WTC11 (cell line): ENCODE results near the gene MRO. TPM values are rescaled to one million over a fixed set of nuclear protein-coding genes. Genes with fewer than 3 reads are reported as not detected.

Experiments
- ATAC-seq: fragments of 200-7000 bp; cut with Tn5 transposase; 2 replicates; pipeline ENCODE4 v1.10.0; 2021; ENCODE audit warnings: mild to moderate bottlenecking, moderate library complexity
- CTCF ChIA-PET: fragments of 300-600 bp; sonication (Branson Sonifier 250); formaldehyde crosslinking; loops from one replicate; lab custom pipeline; 2021; ENCODE audit warnings: antibody characterized with exemption; lab: Charles Lee
- POLR2A ChIA-PET: fragments of 350-600 bp; sonication (Branson Sonifier 250); formaldehyde crosslinking; loops from one replicate; lab custom pipeline; 2021; ENCODE audit warnings: antibody characterized with exemption; lab: Charles Lee
- DNase-seq: peaks from one replicate; pipeline ENCODE4 v3.0.0; 2021; ENCODE audit warnings: low spot score
- H3K27ac Mint-ChIP-seq: 2 replicates; pipeline ENCODE4 v1.8.0; 2021; ENCODE audit warnings: mixed read lengths
- H3K27me3 Mint-ChIP-seq: 2 replicates; pipeline ENCODE4 v1.8.0; 2021; ENCODE audit warnings: low read depth, mild to moderate bottlenecking, moderate library complexity, mixed read lengths
- H3K36me3 Mint-ChIP-seq: 2 replicates; pipeline ENCODE4 v1.8.0; 2021; ENCODE audit warnings: mixed read lengths
- H3K4me1 Mint-ChIP-seq: 2 replicates; pipeline ENCODE4 v1.8.0; 2022; ENCODE audit warnings: mixed read lengths
- H3K4me3 Mint-ChIP-seq: 2 replicates; pipeline ENCODE4 v1.8.0; 2021; ENCODE audit warnings: mild to moderate bottlenecking, moderate library complexity, mixed read lengths
- H3K9me3 Mint-ChIP-seq: 2 replicates; pipeline ENCODE4 v1.8.0; 2021; ENCODE audit warnings: mixed read lengths
- ATF2 ChIP-seq: sonication (generic); formaldehyde crosslinking; IDR thresholded peaks from 2 replicates; pipeline ENCODE4 v1.8.1; 2022; ENCODE audit warnings: low read depth, missing genetic modification reagents, borderline replicate concordance
- CREB1 ChIP-seq: sonication (generic); formaldehyde crosslinking; IDR thresholded peaks from 2 replicates; pipeline ENCODE4 v1.8.0; 2023; ENCODE audit warnings: mild to moderate bottlenecking, missing genetic modification reagents
- NFATC4 ChIP-seq: fragments of 250-450 bp; sonication (Bioruptor Pico); IDR thresholded peaks from 2 replicates; pipeline ENCODE4 v1.9.0; 2021; ENCODE audit warnings: mild to moderate bottlenecking
- NFYB ChIP-seq: sonication (generic); formaldehyde crosslinking; conservative IDR thresholded peaks from 2 replicates; pipeline ENCODE4 v1.8.0; 2022; ENCODE audit warnings: low read depth, missing genetic modification reagents
- NR3C1 ChIP-seq: sonication (generic); formaldehyde crosslinking; conservative IDR thresholded peaks from 2 replicates; pipeline ENCODE4 v1.8.1; 2023; ENCODE audit warnings: low read depth, mild to moderate bottlenecking, missing genetic modification reagents
- RORB ChIP-seq: fragments of 250-450 bp; sonication (Bioruptor Pico); IDR thresholded peaks from 2 replicates; pipeline ENCODE4 v1.9.0; 2021; ENCODE audit warnings: mild to moderate bottlenecking
- SMAD4 ChIP-seq: sonication (generic); formaldehyde crosslinking; IDR thresholded peaks from 2 replicates; pipeline ENCODE4 v1.8.0; 2022; ENCODE audit warnings: mild to moderate bottlenecking, missing genetic modification reagents
- ZNF121 ChIP-seq: sonication (generic); formaldehyde crosslinking; IDR thresholded peaks from 2 replicates; pipeline ENCODE4 v1.8.0; 2023; ENCODE audit warnings: missing genetic modification reagents
- ZNF396 ChIP-seq: fragments of 250-450 bp; sonication (Bioruptor Pico); IDR thresholded peaks from 2 replicates; pipeline ENCODE4 v1.8.0; 2021; ENCODE audit warnings: mild to moderate bottlenecking, moderate library complexity, borderline replicate concordance
- ZNF425 ChIP-seq: fragments of 250-450 bp; sonication (Bioruptor Pico); conservative IDR thresholded peaks from 2 replicates; pipeline ENCODE4 v1.9.0; 2021; ENCODE audit warnings: mild to moderate bottlenecking
- ZNF532 ChIP-seq: fragments of 250-450 bp; sonication (Bioruptor Pico); IDR thresholded peaks from 2 replicates; pipeline ENCODE4 v1.9.0; 2021; ENCODE audit warnings: mild to moderate bottlenecking, borderline replicate concordance
- total RNA-seq: library from RNA; stranded (reverse); gene quantifications from 3 replicates; pipeline ENCODE4 v1.2.3, GENCODE V29; 2021
- TF ChIP-seq, protein P1 (sequence below): fragments of 250-450 bp; sonication (Bioruptor Pico); IDR thresholded peaks from 2 replicates; pipeline ENCODE4 v1.8.0; 2021; ENCODE audit warnings: mild to moderate bottlenecking
- TF ChIP-seq, protein P2 (sequence below): sonication (generic); formaldehyde crosslinking; IDR thresholded peaks from 2 replicates; pipeline ENCODE4 v1.8.1; 2022; ENCODE audit warnings: missing genetic modification reagents, borderline replicate concordance

MRO gene
- total RNA-seq, 1 experiment from 2014 or later: 2.1 TPM

- TF ChIP-seq NFYB (CRISPR knock-in tag) (no peak), RORB (CRISPR knock-in tag) (no peak), ZNF532 (CRISPR knock-in tag) (no peak), NR3C1 (no peak), ZNF121 (no peak)
- TF ChIP-seq, protein P1, sequence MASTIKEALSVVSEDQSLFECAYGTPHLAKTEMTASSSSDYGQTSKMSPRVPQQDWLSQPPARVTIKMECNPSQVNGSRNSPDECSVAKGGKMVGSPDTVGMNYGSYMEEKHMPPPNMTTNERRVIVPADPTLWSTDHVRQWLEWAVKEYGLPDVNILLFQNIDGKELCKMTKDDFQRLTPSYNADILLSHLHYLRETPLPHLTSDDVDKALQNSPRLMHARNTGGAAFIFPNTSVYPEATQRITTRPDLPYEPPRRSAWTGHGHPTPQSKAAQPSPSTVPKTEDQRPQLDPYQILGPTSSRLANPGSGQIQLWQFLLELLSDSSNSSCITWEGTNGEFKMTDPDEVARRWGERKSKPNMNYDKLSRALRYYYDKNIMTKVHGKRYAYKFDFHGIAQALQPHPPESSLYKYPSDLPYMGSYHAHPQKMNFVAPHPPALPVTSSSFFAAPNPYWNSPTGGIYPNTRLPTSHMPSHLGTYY: no peak
- TF ChIP-seq, protein P2, sequence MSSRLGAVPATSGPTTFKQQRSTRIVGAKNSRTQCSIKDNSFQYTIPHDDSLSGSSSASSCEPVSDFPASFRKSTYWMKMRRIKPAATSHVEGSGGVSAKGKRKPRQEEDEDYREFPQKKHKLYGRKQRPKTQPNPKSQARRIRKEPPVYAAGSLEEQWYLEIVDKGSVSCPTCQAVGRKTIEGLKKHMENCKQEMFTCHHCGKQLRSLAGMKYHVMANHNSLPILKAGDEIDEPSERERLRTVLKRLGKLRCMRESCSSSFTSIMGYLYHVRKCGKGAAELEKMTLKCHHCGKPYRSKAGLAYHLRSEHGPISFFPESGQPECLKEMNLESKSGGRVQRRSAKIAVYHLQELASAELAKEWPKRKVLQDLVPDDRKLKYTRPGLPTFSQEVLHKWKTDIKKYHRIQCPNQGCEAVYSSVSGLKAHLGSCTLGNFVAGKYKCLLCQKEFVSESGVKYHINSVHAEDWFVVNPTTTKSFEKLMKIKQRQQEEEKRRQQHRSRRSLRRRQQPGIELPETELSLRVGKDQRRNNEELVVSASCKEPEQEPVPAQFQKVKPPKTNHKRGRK (CRISPR knock-in tag): no peak
Observed at GRCh38 chr18:50844960-50845359, 25.1 kb upstream of the MRO start (continued).

GRCh38 chr18:50844554-50844953 lies 24.7 kb upstream of the MRO start:
- POLR2A ChIA-PET: no interaction called here
- TF ChIP-seq NFATC4 (CRISPR knock-in tag) (no peak), SMAD4 (CRISPR knock-in tag) (no peak), ZNF425 (CRISPR knock-in tag) (no peak), ZNF396 (no peak)
- H3K27ac Mint-ChIP-seq: no peak overlapping the region
- CTCF ChIA-PET: no interaction called here
- no peak for ATAC-seq
- no peak overlapping the region for H3K4me3 Mint-ChIP-seq
- H3K36me3 Mint-ChIP-seq: no peaks in the 10 kb centered on the region
- H3K27me3 Mint-ChIP-seq: no peaks in the 10 kb centered on the region
- H3K9me3 Mint-ChIP-seq: no peaks in the 10 kb centered on the region
- H3K4me1 Mint-ChIP-seq: no peaks in the 10 kb centered on the region
- no peak for DNase-seq

DNA sequence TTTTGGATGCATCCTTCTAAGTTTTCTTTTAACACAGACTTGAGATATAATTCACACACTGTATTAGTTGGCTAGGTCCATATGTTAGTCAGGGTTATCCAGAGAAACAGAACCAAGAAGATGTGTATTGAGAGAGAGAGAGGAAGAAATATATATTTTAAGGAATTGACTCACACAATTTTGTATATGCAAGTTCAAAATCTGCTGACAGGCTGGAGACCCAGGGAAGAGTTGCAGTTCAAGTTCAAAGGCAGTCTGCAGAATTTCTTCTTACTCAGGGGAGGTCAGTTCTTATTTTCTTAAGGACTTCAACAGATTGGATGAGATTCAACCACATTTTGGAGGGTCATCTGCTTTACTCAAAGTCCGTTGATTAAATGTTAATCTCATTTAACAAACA lies 23.0 kb upstream of the MRO start:
- no peak overlapping the region for H3K4me3 Mint-ChIP-seq
- POLR2A ChIA-PET: no interaction called here
- no peak overlapping the region for H3K27ac Mint-ChIP-seq
- CTCF ChIA-PET: no interaction called here
- ATAC-seq (no peak), DNase-seq (no peak)
- H3K36me3 Mint-ChIP-seq: no peaks in the 10 kb centered on the region
- no peaks in the 10 kb centered on the region for H3K27me3 Mint-ChIP-seq
- no peaks in the 10 kb centered on the region for H3K9me3 Mint-ChIP-seq
- H3K4me1 Mint-ChIP-seq: no peaks in the 10 kb centered on the region
- TF ChIP-seq ATF2 (CRISPR knock-in tag): no peak
- no peak for TF ChIP-seq CREB1
